Duodenal mucosa (tissue), 2 donors: ENCODE results near the gene ARV1.

Source experiments
- H3K27ac ChIP-seq: one replicate; pipeline ENCODE4 v1.7.0; 2013; ENCODE audit warnings: low read depth, low read length
- H3K27me3 ChIP-seq, 2 donors: one replicate each; pipeline ENCODE4 v1.7.0; 2013; ENCODE audit warnings: low read length in 2 of 2, control low read depth in 1 of 2; ENCODE audit not compliant: insufficient read depth in 2 of 2, control insufficient read depth in 1 of 2
- H3K36me3 ChIP-seq, 2 donors: one replicate each; pipeline ENCODE4 v1.7.0; 2013; ENCODE audit warnings: low read length in 2 of 2, control low read depth in 1 of 2; ENCODE audit not compliant: insufficient read depth in 2 of 2, control insufficient read depth in 1 of 2
- H3K4me1 ChIP-seq, 2 donors: one replicate each; pipeline ENCODE4 v1.7.0; 2013; ENCODE audit warnings: low read length in 2 of 2, control low read depth in 1 of 2; ENCODE audit not compliant: insufficient read depth in 2 of 2, control insufficient read depth in 1 of 2
- H3K4me3 ChIP-seq, 2 donors: one replicate each; pipeline ENCODE4 v1.7.0; 2013; ENCODE audit warnings: low read length in 2 of 2, low read depth in 1 of 2
- H3K9ac ChIP-seq, 2 donors: one replicate each; pipeline ENCODE4 v1.7.0; 2013; ENCODE audit warnings: low read length in 2 of 2, low read depth in 1 of 2
- H3K9me3 ChIP-seq, 2 donors: one replicate each; pipeline ENCODE4 v1.7.0; 2013; ENCODE audit warnings: low read length in 2 of 2, control low read depth in 1 of 2; ENCODE audit not compliant: control insufficient read depth in 1 of 2

The ARV1 gene

GRCh38 chr1:230948903-230949302 is 30.0 kb upstream of the ARV1 start:
- Histone ChIP-seq H3K4me1 (no peaks in the 10 kb centered on the region), H3K36me3 (peaks cover 5 to 9% of the 10 kb centered on the region in 2 donors), H3K9ac (no peak overlapping the region), H3K27ac (no peak overlapping the region), H3K4me3 (no peak overlapping the region), H3K27me3 (no peaks in the 10 kb centered on the region), H3K9me3 (no peaks in the 10 kb centered on the region)

- H3K9me3 ChIP-seq, result no peaks in the 10 kb centered on the region
- no peak overlapping the region for H3K9ac ChIP-seq
- H3K4me3 ChIP-seq, result no peak overlapping the region
- H3K27me3 ChIP-seq, result no peaks in the 10 kb centered on the region
- no peaks in the 10 kb centered on the region for H3K4me1 ChIP-seq
- H3K36me3 ChIP-seq, result peaks cover 0 to 12% of the 10 kb centered on the region in 2 donors
- no peak overlapping the region for H3K27ac ChIP-seq
Observed at GRCh38 chr1:230950404-230950803, 28.5 kb upstream of the ARV1 start.

GRCh38 chr1:230957580-230957989 is 21.3 kb upstream of the ARV1 start:
- H3K9me3 ChIP-seq, result no peaks in the 10 kb centered on the region
- no peak overlapping the region for H3K27ac ChIP-seq
- H3K27me3 ChIP-seq, result no peaks in the 10 kb centered on the region
- H3K36me3 ChIP-seq, result peaks cover 5 to 26% of the 10 kb centered on the region in 2 donors
- no peaks in the 10 kb centered on the region for H3K4me1 ChIP-seq
- no peak overlapping the region for H3K9ac ChIP-seq
- H3K4me3 ChIP-seq, result no peak overlapping the region

GRCh38 chr1:230958370-230958769 is 20.5 kb upstream of the ARV1 start:
- Histone ChIP-seq H3K9ac (no peak overlapping the region), H3K9me3 (no peaks in the 10 kb centered on the region), H3K36me3 (peaks cover 5 to 25% of the 10 kb centered on the region in 2 donors), H3K4me3 (no peak overlapping the region), H3K4me1 (no peaks in the 10 kb centered on the region), H3K27me3 (no peaks in the 10 kb centered on the region), H3K27ac (no peak overlapping the region)

- peaks cover 4 to 9% of the 10 kb centered on the region in 2 donors for H3K4me1 ChIP-seq
- no peak overlapping the region for H3K4me3 ChIP-seq
- H3K9me3 ChIP-seq, result no peaks in the 10 kb centered on the region
- no peaks in the 10 kb centered on the region for H3K36me3 ChIP-seq
- no peaks in the 10 kb centered on the region for H3K27me3 ChIP-seq
- no peak overlapping the region for H3K9ac ChIP-seq
- H3K27ac ChIP-seq, result no peak overlapping the region
Observed at GRCh38 chr1:230964896-230965295, 14.0 kb upstream of the ARV1 start.

GRCh38 chr1:230965535-230965934 is 13.4 kb upstream of the ARV1 start:
- Histone ChIP-seq H3K4me1 (peaks cover 4 to 9% of the 10 kb centered on the region in 2 donors), H3K9me3 (no peaks in the 10 kb centered on the region), H3K27ac (no peak overlapping the region), H3K27me3 (no peaks in the 10 kb centered on the region), H3K9ac (no peak overlapping the region), H3K36me3 (peaks cover 0 to 3% of the 10 kb centered on the region in 2 donors), H3K4me3 (no peak overlapping the region)

- Histone ChIP-seq H3K27ac (no peak overlapping the region), H3K36me3 (peaks cover 0 to 3% of the 10 kb centered on the region in 2 donors), H3K9ac (no peak overlapping the region), H3K4me1 (peaks cover 4 to 9% of the 10 kb centered on the region in 2 donors), H3K9me3 (no peaks in the 10 kb centered on the region), H3K4me3 (no peak overlapping the region), H3K27me3 (no peaks in the 10 kb centered on the region)
Observed at GRCh38 chr1:230966358-230966873, 12.5 kb upstream of the ARV1 start.

- Histone ChIP-seq H3K9ac (no peak overlapping the region), H3K9me3 (no peaks in the 10 kb centered on the region), H3K4me3 (no peak overlapping the region), H3K27ac (no peak overlapping the region), H3K36me3 (peaks cover 0 to 3% of the 10 kb centered on the region in 2 donors), H3K4me1 (peaks cover 4 to 27% of the 10 kb centered on the region in 2 donors), H3K27me3 (no peaks in the 10 kb centered on the region)
Observed at GRCh38 chr1:230970432-230970831, 8.5 kb upstream of the ARV1 start.

- H3K9ac ChIP-seq, result no peak overlapping the region
Observed at GRCh38 chr1:230971771-230972170, 7.1 kb upstream of the ARV1 start.

GRCh38 chr1:230972855-230973271 is 6.0 kb upstream of the ARV1 start:
- peaks cover 9 to 12% of the 10 kb centered on the region in 2 donors for H3K36me3 ChIP-seq
- H3K4me3 ChIP-seq, result peak overlapping the region in 1 of 2 donors; percentile 4
- no peak overlapping the region for H3K27ac ChIP-seq
- peaks cover 12 to 37% of the 10 kb centered on the region in 2 donors for H3K4me1 ChIP-seq
- H3K9ac ChIP-seq, result no peak overlapping the region
- H3K9me3 ChIP-seq, result no peaks in the 10 kb centered on the region
- H3K27me3 ChIP-seq, result no peaks in the 10 kb centered on the region

More at GRCh38 chr1:230971771-230972170, 7.1 kb upstream of the ARV1 start:
- no peaks in the 10 kb centered on the region for H3K27me3 ChIP-seq
- peaks cover 9 to 12% of the 10 kb centered on the region in 2 donors for H3K36me3 ChIP-seq
- H3K27ac ChIP-seq, result no peak overlapping the region
- H3K9me3 ChIP-seq, result no peaks in the 10 kb centered on the region
- H3K4me1 ChIP-seq, result peaks cover 4 to 29% of the 10 kb centered on the region in 2 donors
- no peak overlapping the region for H3K4me3 ChIP-seq
